ENCODE data around the gene DIP2C. TPM values are rescaled to one million over a fixed set of nuclear protein-coding genes. Genes with fewer than 3 reads are reported as not detected.

DIP2C gene
- total and polyA plus RNA-seq, 2 donors from 2014 or later, result 6.2 to 22.6 TPM

DNA sequence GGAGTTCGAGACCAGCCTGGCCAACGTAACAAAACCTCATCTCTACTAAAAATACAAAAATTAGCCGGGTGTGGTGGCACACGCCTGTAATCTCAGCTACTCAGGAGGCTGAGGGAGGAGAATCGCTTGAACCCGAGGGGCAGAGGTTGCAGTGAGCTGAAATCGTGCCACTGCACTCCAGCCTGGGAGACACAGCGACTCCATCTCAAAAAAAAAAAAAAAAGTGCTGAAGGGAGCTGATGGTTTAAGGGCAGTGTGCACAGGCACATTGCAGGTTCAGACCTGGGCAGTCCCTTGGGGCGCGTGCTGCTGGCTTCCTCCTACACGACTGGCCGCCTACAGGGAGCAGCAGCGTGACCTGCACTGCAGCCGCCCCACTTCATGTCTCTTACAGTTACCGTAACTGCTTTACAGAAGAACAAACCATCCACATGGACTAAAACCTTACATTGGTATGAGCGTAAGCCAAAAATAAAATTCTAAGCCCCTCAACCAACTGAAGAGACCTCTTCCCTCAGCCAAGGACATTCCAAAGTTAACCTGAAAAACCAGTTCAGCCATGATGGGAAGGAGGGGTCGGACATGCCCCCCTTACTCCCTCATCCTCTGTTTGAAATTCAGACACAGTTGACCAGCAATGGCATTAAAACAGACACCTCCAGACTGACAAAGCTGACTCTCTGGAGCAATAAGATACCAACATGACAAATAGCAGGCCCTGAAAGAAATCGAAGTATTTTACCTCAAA lies 292.0 kb downstream of the DIP2C start:
- no peaks in the 10 kb centered on the region for H3K27me3 ChIP-seq (ENCODE audit: control insufficient read depth, insufficient read depth, low read length)
- H3K4me1 ChIP-seq (ENCODE audit: control insufficient read depth in 2 of 3, insufficient read depth in 2 of 3, low read depth in 1 of 3, low read length in 3 of 3), result no peaks in the 10 kb centered on the region
- no peak overlapping the region for H3K27ac ChIP-seq (ENCODE audit: low read depth in 2 of 2, low read length in 2 of 2)
- no peak overlapping the region for H3K9ac ChIP-seq (ENCODE audit: low read length in 3 of 3)
- H3K4me3 ChIP-seq (ENCODE audit: low read length in 3 of 3), result no peak overlapping the region
- H3K36me3 ChIP-seq (ENCODE audit: control insufficient read depth in 2 of 3, insufficient read depth in 3 of 3, low read length in 3 of 3), result peaks cover 0 to 11% (median 2%) of the 10 kb centered on the region in 3 donors
- no peaks in the 10 kb centered on the region for H3K9me3 ChIP-seq (ENCODE audit: control insufficient read depth in 2 of 3, insufficient read depth in 1 of 3, low read length in 3 of 3)
- DNase-seq (peak in 4 of 5 donors; percentile 33 to 73 (median 46)), FAIRE-seq (no peak)
- TF ChIP-seq, protein P1, sequence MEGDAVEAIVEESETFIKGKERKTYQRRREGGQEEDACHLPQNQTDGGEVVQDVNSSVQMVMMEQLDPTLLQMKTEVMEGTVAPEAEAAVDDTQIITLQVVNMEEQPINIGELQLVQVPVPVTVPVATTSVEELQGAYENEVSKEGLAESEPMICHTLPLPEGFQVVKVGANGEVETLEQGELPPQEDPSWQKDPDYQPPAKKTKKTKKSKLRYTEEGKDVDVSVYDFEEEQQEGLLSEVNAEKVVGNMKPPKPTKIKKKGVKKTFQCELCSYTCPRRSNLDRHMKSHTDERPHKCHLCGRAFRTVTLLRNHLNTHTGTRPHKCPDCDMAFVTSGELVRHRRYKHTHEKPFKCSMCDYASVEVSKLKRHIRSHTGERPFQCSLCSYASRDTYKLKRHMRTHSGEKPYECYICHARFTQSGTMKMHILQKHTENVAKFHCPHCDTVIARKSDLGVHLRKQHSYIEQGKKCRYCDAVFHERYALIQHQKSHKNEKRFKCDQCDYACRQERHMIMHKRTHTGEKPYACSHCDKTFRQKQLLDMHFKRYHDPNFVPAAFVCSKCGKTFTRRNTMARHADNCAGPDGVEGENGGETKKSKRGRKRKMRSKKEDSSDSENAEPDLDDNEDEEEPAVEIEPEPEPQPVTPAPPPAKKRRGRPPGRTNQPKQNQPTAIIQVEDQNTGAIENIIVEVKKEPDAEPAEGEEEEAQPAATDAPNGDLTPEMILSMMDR (IDR thresholded peaks at IDR 0.05; ENCODE audit: borderline replicate concordance, extremely low read depth, insufficient read depth), result no peak
- intact Hi-C loops (cut with DNase I), result no loop called here

DNA sequence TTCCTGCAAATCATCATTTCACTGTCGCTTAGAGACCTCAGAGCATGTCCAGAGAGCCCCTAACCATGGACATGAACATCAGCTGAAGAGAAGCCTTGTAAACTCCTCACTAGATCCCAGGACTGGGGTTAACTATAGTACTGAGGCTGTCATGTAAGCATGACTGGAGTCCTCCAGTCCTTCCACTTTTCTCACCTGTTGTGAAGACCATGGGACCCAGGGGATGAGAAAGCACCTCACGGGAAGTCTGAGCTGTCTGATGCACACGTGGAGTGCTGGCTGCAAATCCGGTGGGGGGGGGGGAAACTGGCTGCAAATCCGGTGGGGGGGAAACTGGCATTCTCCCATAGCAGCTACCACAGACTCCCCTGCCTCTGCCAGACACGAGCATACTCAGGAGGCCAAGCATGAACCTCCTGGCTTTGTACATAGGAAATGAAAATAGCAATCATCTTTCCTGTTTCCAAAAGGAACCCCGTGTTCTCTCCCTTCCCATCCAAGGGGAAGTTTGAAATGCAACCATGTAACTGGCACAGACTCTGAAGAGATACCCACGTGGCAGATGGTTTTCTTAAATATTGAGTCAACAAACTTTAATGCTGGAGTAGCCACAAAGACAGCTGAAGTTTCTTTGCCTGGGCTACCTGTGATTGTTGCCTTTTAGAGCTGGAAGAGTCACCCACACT lies 292.8 kb downstream of the DIP2C start:
- Histone ChIP-seq H3K27ac (ENCODE audit: low read depth in 2 of 2, low read length in 2 of 2) (no peak overlapping the region), H3K4me1 (ENCODE audit: control insufficient read depth in 2 of 3, insufficient read depth in 2 of 3, low read depth in 1 of 3, low read length in 3 of 3) (no peaks in the 10 kb centered on the region), H3K4me3 (ENCODE audit: low read length in 3 of 3) (no peak overlapping the region), H3K36me3 (ENCODE audit: control insufficient read depth in 2 of 3, insufficient read depth in 3 of 3, low read length in 3 of 3) (peaks cover 0 to 12% (median 2%) of the 10 kb centered on the region in 3 donors), H3K27me3 (ENCODE audit: control insufficient read depth, insufficient read depth, low read length) (no peaks in the 10 kb centered on the region), H3K9ac (ENCODE audit: low read length in 3 of 3) (no peak overlapping the region), H3K9me3 (ENCODE audit: control insufficient read depth in 2 of 3, insufficient read depth in 1 of 3, low read length in 3 of 3) (no peaks in the 10 kb centered on the region)
- DNase-seq, result no peak
- intact Hi-C loops (cut with DNase I), result no loop called here
- no peak for FAIRE-seq
- TF ChIP-seq, protein P1 (IDR thresholded peaks at IDR 0.05; ENCODE audit: borderline replicate concordance, extremely low read depth, insufficient read depth), result no peak

DNA sequence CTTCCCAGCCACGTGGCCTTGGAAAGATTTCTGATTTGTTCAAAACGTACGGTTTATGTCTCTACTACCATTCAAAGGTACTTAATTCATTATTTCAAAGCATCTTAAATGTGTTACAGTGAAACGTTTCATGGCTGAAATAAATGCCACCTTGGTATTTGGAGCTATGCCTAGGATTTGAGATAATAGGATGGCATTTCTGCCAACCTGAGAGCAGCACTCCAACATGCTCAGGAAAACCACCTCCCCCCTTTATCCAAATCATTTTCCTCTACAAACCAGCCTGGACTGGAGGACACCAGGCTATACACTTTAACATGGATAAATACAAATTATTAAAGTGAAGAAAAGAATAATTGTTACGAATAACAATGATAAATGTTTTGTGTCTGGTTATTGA lies 293.4 kb downstream of the DIP2C start:
- Histone ChIP-seq H3K9ac (ENCODE audit: low read length in 3 of 3) (no peak overlapping the region), H3K9me3 (ENCODE audit: control insufficient read depth in 2 of 3, insufficient read depth in 1 of 3, low read length in 3 of 3) (no peaks in the 10 kb centered on the region), H3K4me1 (ENCODE audit: control insufficient read depth in 2 of 3, insufficient read depth in 2 of 3, low read depth in 1 of 3, low read length in 3 of 3) (no peaks in the 10 kb centered on the region), H3K27me3 (ENCODE audit: control insufficient read depth, insufficient read depth, low read length) (no peaks in the 10 kb centered on the region), H3K27ac (ENCODE audit: low read depth in 2 of 2, low read length in 2 of 2) (no peak overlapping the region), H3K4me3 (ENCODE audit: low read length in 3 of 3) (no peak overlapping the region), H3K36me3 (ENCODE audit: control insufficient read depth in 2 of 3, insufficient read depth in 3 of 3, low read length in 3 of 3) (peaks cover 0 to 12% (median under 1%) of the 10 kb centered on the region in 3 donors)
- TF ChIP-seq, protein P1 (IDR thresholded peaks at IDR 0.05; ENCODE audit: borderline replicate concordance, extremely low read depth, insufficient read depth), result no peak
- intact Hi-C loops (cut with DNase I), result no loop called here
- FAIRE-seq (no peak), DNase-seq (no peak)

Measured in kidney (tissue), 14 donors.